GM21737 (cell line): ENCODE data around the gene LRGUK.
A peak's percentile ranks its signal among the peaks of the same experiment; 100 is the strongest.
"Not testable (repeated sequence)": the region's sequence is repeated elsewhere in the genome, so short reads cannot be mapped to it uniquely, and the experiment has no call there.

Experiments
- ATAC-seq: cut with Tn5 transposase; IDR thresholded peaks from one replicate; pipeline ENCODE4 v1.9.1; 2021; ENCODE audit warnings: mild to moderate bottlenecking, moderate library complexity; ENCODE audit not compliant: unreplicated experiment

LRGUK gene

DNA sequence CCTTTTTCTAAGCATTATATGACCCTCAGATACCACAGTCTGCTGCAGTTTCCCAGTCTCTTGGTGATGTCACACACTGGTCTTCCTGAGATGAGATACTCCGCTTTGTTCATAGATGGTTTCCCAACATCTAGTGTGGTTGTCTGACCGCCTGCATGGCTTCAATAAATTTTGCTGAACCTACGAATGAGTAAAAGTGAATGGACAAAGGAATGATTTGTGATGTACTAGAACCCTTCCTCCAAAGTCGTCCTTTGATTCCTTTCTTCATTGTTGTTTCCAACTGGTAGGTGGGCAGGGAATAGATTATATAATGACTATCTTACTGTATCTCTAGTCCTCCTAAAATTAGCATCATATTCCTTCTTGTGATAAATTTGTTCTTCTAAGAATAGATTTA lies 107.1 kb downstream of the LRGUK start:
- ATAC-seq: no peak

DNA sequence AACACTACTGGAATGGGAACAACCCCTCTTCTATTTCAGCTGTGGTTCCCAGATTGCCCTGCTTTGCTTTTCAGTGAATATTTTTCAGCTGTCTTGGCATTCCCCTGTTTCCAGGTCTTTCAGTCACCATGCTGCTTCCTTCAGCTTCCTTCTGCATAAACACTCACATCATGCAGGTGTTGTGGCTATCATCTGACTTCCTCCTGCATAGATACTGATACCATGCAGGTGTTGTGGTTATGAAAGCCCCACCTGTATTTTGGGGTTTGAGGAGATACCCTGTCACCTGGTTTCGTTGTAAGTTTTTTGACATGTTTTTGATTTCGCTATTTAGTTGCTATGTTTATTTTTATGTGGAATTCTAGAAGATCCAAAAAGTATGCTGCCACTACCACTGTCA lies 118.1 kb downstream of the LRGUK start:
- ATAC-seq: no peak

DNA sequence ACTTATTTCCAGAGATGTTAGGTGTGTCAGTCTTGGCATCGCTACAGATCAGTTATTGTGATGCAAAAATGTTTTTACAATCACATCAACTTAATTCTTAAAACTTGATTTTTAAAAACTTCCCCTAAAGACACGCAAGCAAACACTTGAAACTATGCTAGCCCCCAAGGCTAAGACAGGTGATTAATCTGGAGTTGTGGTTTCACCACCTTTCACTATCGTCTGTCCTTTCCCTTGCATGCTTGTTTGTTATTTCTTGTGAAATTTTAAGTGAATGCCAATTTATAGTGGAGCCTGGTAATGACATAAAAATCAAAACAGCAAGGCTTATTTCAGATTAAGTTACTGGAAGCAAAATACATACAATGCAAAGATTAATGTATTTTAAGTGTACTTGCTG lies 119.2 kb downstream of the LRGUK start:
- ATAC-seq: no peak

DNA sequence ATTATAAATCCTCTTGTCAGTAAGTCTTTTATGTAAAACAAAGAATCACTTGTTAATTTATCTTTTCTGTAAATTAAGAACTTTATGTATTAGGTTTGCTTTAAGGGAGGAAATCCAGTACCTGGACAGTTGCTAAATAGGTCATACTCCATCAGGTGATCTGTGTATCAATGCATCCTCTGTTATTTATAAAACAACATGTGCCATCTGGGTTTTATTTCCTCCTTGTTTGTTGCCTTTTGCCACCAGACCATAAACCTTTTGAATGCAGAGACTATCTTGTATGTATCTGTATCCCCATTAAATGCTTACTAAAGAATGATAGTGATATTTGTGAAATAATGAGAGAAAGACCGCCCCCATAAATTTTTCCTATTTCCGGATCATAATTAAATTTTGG lies 119.6 kb downstream of the LRGUK start:
- no peak for ATAC-seq

DNA sequence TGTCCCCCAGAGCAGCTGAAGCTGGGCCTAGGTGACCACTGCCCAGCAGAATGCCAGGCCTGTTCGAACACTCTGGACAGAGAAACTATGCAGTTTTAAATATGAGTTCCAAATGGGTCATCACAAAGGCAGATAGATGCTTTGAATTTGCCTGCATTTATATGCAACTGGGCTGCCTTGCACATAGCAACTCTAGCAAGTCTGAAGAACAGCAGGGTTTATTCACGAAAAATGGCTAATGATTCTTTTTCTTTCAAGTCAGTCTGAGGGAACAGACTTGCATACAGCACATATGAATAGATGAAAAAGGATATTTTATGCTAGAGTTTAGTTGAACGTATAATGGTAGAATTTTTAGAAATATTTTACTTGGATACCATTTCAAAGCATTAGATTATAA lies 121.1 kb downstream of the LRGUK start:
- no peak for ATAC-seq

DNA sequence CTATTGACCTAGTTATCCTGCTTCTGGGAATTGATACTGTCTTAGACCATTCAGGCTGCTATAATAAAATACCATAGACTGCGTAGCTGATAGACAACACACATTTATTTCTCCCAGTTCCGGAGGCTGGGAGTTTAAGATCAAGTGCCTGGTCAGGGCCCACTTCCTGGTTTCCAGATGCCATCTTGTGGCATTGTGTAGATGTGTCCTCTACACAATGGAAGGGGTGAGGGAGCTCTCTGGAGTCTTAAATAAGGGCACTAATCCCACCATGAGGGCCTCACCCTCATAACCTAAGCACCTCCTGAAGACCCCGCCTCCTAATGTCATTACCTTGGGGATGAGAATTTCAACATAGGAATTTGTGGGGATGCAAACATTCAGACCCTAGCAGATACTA lies 127.2 kb downstream of the LRGUK start:
- no peak for ATAC-seq

DNA sequence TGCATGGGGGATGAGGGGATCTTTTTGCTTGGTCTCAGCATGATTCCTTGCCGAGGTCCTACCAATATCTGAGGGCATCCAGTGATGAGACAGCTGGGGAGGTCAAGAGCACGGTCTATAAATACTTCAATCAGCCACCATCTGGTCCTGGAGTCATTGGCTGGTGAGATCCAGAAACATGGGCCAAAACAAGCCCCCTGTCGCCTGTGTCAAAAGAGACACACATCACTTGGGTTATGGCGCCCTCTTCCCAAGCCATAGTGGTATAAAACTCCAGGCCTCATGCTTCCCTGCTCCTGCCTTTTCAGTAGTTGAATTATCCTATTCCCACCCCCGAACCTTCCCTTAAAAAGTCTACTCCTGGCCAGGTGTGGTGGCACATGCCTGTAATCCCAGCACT lies 128.7 kb downstream of the LRGUK start:
- no peak for ATAC-seq

DNA sequence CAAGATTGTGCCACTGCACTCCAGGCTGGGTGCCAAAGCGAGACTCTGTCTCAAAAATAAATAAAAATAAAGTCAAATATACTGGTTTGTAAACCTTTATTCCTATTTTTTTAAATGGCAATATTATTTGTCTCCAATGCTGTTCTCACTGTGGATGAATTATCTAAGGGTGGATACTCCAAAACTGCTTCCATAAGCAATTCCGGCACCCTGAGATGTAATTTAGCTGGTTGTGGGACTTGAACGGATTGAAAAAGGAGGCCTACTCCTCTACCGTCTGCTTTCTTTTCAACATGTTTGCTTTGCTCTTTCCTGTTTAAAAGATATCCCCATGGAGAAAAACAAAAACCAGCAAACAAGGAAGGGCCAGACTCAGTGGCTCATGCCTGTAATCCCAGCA lies 135.2 kb downstream of the LRGUK start:
- ATAC-seq: no peak

DNA sequence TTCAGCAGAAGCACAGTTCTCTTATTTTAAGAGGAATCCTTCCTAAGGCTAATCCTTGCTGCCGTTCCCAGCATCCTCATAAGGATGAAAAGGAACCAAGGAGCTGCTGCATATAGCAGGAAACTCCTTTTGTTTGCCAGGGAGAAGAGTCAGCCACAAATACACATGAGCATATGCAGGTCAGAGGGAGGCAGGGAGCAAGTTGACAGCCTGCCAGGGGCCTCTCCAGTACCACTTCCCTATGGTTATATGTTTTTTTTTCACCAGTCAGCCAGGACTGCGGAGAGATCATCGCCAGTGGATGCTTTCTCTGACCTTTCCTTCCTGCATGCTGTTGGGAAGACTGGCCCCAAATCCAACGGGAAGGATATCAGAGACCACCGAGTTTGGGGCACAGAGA lies 149.8 kb downstream of the LRGUK start:
- ATAC-seq: no peak

DNA sequence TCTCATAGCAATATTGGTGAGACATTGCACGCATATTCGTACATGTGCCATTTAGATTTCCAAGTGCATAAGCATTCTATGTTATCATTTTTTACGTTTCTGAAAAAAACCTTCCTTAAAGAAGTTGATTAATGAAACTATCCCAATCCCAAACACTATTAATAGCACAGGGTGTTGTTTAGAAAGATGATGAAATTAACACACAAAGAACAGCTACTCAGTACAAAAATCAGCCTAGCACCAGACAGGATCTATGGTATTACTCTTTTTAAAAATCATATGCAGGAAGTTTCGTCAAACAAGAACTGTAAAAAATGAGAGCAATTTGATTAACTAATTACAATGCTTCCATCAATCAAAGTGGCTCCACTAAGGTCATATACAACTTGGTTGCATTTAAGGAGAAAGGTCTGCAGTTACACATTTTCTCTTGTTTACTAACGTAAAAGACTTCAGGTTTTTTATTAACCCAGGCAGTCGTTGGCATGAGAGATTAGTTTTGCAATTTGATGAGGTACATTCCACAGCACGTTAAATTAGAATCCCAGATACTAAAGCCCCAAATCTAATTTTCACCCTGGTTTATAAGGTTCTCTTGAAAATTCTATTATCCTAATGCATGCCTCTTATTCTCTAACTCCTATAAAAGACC lies 151.5 kb downstream of the LRGUK start:
- ATAC-seq: no peak

DNA sequence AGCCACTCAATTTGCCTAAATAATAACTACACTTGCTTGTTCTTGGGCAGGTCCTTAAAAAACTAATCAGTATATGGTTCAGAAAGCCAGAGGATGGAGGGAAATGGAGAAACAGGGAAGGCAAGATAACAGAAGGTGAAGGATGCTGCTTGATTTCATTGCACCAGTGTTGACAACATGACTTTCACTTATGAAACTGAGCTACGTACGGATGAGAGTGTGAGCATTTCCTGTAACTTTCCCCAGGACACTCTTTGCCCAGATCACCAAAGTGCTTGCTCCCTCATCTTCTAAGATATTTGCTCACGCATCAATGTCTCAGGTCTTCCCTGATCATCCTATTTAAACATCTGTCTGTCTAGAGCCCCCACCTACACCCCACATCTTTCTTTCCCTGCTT lies 152.2 kb downstream of the LRGUK start:
- ATAC-seq: no peak

DNA sequence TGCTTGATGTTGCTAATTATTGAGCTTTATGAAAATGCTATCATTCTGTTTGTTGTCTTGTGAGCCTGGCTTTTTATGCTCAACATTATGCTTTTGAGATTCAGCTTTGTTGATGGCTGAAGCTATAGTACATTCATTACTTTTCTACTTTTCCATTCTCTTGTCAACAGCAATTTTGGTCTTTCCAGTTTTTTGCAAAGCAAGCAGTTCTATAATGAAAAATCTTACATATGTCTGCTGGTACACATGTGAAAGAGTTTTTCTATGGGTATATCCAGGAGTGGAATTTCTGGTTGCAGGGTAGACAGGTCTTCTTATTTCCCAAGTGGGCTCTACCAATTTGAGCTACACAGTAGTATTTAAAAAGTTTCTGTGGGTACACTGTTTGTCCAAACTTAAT lies 152.8 kb downstream of the LRGUK start:
- ATAC-seq: no peak

DNA sequence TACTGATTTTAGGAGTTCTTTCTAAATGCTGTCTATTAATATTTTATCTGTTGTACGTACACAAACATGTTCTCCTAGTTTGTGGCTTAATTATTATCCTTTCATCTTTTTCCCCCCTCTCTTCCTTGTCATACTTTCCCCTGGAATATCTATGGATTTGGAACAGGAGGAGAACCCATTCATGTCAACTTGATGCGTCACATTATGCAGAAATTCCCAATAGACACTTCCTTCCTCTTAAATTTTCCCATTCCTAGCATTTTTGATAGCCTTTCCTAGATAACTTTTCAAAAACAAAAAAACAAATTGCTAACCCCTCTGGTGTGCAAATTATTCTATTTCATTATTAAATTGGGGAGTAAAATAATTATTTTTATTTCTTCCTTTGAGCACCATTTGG lies 153.4 kb downstream of the LRGUK start:
- ATAC-seq: no peak

DNA sequence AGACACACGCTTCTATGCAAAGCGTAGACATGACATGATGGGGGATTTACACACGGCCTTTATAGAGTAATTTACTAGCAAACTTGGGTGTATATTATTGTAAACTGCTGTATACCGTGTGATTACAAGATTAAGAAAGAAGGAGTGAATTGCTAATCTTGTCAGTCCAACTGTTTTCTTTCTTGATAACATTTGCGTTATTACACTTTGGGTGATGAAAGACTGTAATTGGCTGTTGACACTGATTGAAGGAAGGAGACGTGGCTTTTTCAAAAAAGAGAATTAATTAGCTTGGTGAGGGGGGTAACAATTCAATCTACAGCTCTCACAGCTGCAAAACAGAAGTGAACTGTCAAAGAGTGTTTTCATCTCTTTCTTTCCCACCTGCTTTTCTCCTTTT lies 156.9 kb downstream of the LRGUK start:
- no peak for ATAC-seq

DNA sequence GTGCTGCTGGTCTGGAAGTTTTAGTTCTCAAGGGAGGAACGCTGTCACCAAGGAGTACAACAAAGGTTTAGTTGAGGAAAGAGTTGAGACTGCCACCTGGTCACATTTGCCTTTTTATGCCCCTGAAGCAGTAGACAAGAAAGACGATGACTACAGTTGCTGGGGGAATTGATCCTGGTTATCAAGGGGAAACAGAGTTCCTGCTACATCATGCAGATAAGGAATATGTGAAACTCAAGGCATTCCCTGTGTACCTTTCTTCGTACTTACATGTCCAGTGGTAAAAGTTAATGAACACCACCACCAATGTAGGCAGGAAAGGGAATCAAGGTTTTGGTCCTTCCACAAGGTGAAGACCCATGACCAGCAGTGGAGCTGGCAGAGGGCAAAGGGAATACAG lies 157.8 kb downstream of the LRGUK start:
- no peak for ATAC-seq

DNA sequence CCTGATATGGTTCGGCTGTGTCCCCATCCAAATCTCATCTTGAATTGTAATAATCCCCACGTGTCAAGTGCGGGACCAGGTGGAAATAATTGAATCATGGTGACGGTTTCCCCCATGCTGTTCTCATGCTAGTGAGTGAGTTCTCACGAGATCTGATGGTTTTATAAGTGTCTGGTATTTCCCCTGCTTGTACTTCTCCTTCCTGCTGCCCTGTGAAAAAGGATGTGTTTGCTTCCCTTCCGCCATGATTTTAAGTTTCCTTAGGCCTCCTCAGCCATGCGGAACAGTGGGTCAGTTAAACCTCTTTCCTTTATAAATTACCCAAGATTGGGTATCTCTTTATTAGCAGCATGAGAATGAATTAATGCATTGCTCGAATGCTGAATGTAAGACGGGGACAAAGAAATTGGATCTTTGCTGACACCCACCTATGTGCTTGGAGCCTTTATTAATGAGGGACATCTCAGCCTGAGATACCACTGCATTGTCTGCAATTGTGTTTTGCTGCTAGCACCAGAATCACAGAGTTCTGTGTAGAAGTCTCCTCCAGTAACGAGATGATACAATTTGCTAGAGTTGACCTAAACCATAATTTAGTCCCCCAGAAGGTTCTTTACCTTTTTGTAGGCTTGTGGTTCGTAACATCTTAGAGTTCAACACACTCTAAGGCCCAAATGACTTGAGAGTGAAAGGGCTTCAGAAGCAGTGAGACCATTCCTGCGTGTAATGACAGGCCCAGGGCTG lies 160.9 kb downstream of the LRGUK start:
- ATAC-seq: no peak

DNA sequence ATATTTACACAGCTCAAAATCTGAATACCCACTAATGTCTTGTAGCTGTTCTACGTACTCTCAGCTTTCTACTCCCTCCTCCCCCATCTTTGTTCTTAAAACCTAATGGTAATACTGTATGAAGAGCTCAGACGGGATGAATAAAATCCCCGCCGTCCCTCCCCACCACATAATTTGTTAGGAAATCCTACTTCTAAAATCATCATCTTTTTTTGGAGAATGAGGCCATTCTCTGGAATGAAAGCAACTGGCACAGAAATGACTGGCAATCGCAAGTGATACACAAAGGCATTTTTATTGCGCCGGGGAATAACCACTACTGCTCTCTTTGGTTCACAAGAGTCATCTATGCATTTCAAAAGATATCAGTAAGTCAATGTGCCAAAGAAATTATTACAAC lies 162.3 kb downstream of the LRGUK start:
- no peak for ATAC-seq

DNA sequence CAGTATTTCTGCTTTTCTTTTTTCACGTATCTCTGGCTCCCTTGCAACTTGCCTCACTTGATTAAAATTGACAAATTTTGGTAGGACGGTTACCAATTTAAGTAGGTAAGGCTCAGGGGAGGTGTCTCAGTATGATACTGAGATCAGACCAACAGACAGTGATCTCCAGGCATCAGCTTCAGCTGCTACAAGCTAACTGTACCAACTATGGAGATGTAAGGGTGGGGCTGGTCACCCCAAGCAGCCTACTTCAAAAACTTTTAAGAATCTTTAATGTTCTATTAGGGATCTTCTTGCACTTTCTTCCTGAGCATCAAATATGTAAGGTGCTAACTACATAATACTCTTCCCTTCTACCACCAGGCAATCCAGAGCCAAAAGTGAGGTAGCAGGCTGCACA lies 162.7 kb downstream of the LRGUK start:
- no peak for ATAC-seq

DNA sequence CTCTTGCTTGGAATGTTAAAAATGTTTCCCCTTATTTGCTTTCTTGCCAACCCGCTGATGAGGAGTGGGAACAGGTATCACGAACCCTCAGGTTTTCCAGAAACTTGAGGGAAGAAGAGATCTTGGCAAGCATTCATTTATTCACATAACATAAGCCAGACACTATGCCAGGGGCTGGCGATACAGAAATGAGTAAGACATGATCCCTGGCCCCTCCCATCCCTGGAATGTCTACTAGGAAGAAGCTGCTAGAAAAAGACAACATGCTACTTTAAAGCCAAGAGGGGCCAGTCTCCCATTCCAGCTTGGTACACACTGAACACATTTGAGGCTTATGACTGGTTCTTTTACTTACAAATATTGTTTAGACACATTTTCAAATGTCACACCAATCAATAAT lies 163.1 kb downstream of the LRGUK start:
- no peak for ATAC-seq

DNA sequence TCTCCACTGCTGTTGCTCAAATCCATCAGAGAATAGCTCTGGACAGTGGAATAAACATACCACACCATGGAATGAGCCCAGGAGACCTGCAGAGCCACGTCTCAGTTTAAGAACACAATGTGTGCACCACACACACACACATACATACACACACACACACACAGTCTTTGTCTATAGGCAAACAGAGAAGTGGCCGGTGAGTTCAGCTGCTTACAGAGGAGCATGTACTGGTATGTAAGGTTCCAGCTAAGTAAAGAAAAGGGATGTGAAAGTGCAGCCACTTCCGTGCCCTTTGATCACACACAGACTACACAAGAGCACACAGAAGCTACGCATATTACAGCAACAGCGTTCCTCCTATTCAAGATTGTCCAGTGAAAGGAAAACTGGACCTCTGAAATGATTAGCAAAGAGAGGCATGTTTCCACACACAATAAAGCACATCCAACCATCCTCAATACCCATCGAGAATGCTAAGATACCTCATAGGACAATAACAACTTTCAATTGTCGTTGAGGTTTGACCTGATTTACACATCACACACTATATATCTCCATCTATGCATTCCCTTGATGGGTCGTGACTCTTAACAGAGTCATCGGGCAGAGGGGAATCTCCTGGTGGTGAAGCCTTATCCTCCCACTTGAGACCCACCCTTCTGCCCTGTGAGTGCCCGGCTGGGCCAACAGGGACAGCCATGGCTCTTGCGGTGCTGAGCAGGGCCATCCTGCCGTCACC lies 166.0 kb downstream of the LRGUK start:
- ATAC-seq: peak; percentile 99

DNA sequence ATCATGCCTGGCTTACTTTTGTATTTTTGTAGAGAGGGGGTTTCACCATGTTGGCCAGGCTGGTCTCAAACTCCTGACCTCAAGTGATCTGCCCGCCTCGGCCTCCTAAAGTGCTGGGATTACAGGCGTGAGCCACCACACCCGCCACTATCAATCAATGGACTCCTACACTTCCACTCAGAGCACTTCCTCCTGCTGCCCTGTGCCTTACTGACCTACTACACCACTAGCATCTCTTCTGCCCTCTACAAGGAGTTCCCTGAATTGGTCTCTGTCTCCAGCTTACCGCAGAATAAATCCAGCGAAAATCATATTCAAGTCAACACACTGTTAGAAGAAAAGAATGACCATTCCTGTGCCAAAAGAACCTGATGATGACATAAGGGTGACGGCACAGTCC lies 168.8 kb downstream of the LRGUK start:
- ATAC-seq: not testable (repeated sequence)

DNA sequence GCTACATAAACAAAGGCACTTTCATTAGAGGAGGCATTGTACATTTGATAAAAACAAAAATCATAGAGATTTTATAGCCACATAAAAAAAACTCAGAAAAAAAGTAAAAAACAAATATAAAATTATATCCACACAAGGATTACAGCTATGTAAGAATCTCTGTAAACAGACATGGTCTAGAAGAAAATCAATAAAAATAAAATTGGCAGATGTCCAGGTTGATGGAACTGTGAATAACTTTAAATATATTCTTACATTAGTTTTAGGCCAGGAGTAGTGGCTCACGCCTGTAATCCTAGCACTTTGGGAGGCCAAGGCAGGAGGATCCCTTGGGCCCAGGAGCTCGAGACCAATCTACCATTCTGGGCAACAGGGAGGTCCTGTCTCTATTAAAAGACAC lies 170.3 kb downstream of the LRGUK start:
- ATAC-seq: no peak
